Lung (tissue), 12 donors: Measurements from ENCODE around the gene OMG. TPM values are rescaled to one million over a fixed set of nuclear protein-coding genes. Genes with fewer than 3 reads are reported as not detected.

Experiments used
- ATAC-seq: fragments of 200-7000 bp; cut with Tn5 transposase; one replicate; pipeline ENCODE4 v1.9.1; 2020; ENCODE audit warnings: moderate number of reproducible peaks; ENCODE audit not compliant: insufficient read depth, low FRiP score
- DNase-seq, 3 donors: peaks; one replicate each; pipeline ENCODE4 v3.0.0-alpha.2; 2013 to 2017
- H3K27ac ChIP-seq, 2 donors: one replicate each; pipeline ENCODE4 v1.5.1; 2013; ENCODE audit warnings: mild to moderate bottlenecking in 2 of 2, moderate library complexity in 2 of 2, control low read depth in 1 of 2, inconsistent platforms in 1 of 2, low read depth in 1 of 2, low read length in 1 of 2
- H3K27me3 ChIP-seq, 3 donors: one replicate each; pipeline ENCODE4 v1.5.1; 2013; ENCODE audit warnings: low read length in 2 of 3; ENCODE audit not compliant: control insufficient read depth in 3 of 3, insufficient read depth in 3 of 3
- H3K36me3 ChIP-seq, 4 donors: one replicate each; pipeline ENCODE4 v1.5.1; 2013; ENCODE audit warnings: low read length in 4 of 4, mild to moderate bottlenecking in 1 of 4, moderate library complexity in 1 of 4; ENCODE audit not compliant: control insufficient read depth in 4 of 4, insufficient read depth in 4 of 4
- H3K4me1 ChIP-seq, 5 donors: one replicate each; pipeline ENCODE4 v1.5.1; 2013; ENCODE audit warnings: low read length in 5 of 5, mild to moderate bottlenecking in 2 of 5, moderate library complexity in 1 of 5; ENCODE audit not compliant: control insufficient read depth in 5 of 5, insufficient read depth in 5 of 5
- H3K4me3 ChIP-seq: one replicate; pipeline ENCODE4 v1.5.1; 2013; ENCODE audit warnings: mild to moderate bottlenecking, control low read depth, moderate library complexity
- H3K9ac ChIP-seq, 2 donors: one replicate each; pipeline ENCODE4 v1.5.1; 2013; ENCODE audit warnings: low read length in 2 of 2, control low read depth in 1 of 2; ENCODE audit not compliant: insufficient read depth in 1 of 2
- H3K9me3 ChIP-seq, 4 donors: one replicate each; pipeline ENCODE4 v1.5.1; 2013; ENCODE audit warnings: low read length in 3 of 4, mild to moderate bottlenecking in 1 of 4, moderate library complexity in 1 of 4; ENCODE audit not compliant: control insufficient read depth in 4 of 4, insufficient read depth in 3 of 4
- WGBS, 2 donors: extraction: QIAGEN DNeasy Blood & Tissue Kit; methylation state at CpG; one replicate each; pipeline ENCODE4 v1.1.7; 2013; 5-methylcytosine and 5-hydroxymethylcytosine counted together
- polyA plus RNA-seq, 2 donors: library from polyadenylated mRNA; stranded (reverse); fragments of 200-250 nt; gene quantifications; one replicate each; pipeline ENCODE4 v1.2.1, GENCODE V29; 2013
- total RNA-seq, 2 donors: library from RNA; depleted of rRNA in 1 of 2; stranded (reverse); fragments of >200 nt in 1 of 2; gene quantifications; one replicate each; pipeline ENCODE4 v1.2.1, GENCODE V29; 2014 to 2021
- TF ChIP-seq, protein P1 (sequence below): IDR thresholded peaks from 2 replicates; pipeline ENCODE4 v1.5.1; 2012; ENCODE audit warnings: mild to moderate bottlenecking; ENCODE audit errors: control extremely low read depth, extremely low read depth
- donor health status: control.
- donor health status: control.
- donor health status: Bipolar disorder and iron deficiency.
- donor health status: healthy.
- donor health status: DM: yes; HTN: yes; CAD: no.

OMG gene
- total and polyA plus RNA-seq, 4 donors = 16.5 to 41.6 (median 31.0) TPM

DNA sequence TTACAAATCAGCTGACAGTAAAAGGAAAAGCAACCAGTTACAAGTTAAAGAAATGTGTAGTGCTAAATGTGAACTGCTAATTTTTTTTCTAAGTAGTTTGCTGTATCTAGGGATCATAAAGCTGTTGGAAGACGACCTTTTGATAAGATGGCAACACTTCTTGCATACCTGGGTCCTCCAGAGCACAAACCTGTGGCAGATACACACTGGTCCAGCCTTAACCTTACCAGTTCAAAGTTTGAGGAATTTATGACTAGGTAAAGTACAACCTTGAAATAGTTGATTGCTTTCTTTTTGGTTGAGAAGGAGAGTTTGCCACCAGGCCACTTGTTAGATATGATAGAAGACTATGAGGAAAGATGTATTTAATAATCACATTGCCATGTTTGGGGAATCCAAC is 35.4 kb downstream of the OMG start:
- H3K9me3 ChIP-seq = no peaks in the 10 kb centered on the region
- no peak overlapping the region for H3K4me3 ChIP-seq
- H3K36me3 ChIP-seq = peaks cover 0 to 19% (median 11%) of the 10 kb centered on the region in 4 donors
- H3K27me3 ChIP-seq = no peaks in the 10 kb centered on the region
- H3K9ac ChIP-seq = no peak overlapping the region
- ATAC-seq (no peak), DNase-seq (no peak)
- 67 to 94% methylated on average over 1 of the region's 1 CpG for WGBS, 2 donors
- no peaks in the 10 kb centered on the region for H3K4me1 ChIP-seq
- TF ChIP-seq, protein P1, sequence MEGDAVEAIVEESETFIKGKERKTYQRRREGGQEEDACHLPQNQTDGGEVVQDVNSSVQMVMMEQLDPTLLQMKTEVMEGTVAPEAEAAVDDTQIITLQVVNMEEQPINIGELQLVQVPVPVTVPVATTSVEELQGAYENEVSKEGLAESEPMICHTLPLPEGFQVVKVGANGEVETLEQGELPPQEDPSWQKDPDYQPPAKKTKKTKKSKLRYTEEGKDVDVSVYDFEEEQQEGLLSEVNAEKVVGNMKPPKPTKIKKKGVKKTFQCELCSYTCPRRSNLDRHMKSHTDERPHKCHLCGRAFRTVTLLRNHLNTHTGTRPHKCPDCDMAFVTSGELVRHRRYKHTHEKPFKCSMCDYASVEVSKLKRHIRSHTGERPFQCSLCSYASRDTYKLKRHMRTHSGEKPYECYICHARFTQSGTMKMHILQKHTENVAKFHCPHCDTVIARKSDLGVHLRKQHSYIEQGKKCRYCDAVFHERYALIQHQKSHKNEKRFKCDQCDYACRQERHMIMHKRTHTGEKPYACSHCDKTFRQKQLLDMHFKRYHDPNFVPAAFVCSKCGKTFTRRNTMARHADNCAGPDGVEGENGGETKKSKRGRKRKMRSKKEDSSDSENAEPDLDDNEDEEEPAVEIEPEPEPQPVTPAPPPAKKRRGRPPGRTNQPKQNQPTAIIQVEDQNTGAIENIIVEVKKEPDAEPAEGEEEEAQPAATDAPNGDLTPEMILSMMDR = no peak
- no peak overlapping the region for H3K27ac ChIP-seq

DNA sequence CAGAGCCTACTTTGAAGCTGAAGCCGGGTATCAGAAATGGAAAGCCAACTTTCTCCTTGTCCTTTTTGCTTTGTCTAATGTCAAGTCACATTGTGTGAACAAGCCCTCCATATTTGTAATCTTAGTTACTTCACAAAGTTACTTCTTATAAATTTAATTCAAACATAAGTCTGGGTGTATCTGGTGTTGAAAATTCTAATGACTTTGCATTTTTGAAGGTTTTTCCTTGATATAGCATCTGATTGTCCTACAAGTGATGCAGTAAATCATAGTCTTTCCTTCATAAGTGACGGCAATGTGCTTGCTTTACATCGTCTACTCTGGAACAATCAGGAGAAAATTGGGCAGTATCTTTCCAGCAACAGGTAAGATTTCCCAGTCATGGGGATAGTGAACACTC is 36.9 kb downstream of the OMG start:
- Histone ChIP-seq H3K4me3 (no peak overlapping the region), H3K9me3 (no peaks in the 10 kb centered on the region), H3K9ac (no peak overlapping the region), H3K36me3 (peaks cover 0 to 13% (median 4%) of the 10 kb centered on the region in 4 donors), H3K27ac (no peak overlapping the region), H3K27me3 (no peaks in the 10 kb centered on the region), H3K4me1 (no peaks in the 10 kb centered on the region)
- ATAC-seq (no peak), DNase-seq (no peak)
- 89 to 97% methylated on average over 3 of the region's 3 CpGs for WGBS, 2 donors
- TF ChIP-seq, protein P1 = no peak

DNA sequence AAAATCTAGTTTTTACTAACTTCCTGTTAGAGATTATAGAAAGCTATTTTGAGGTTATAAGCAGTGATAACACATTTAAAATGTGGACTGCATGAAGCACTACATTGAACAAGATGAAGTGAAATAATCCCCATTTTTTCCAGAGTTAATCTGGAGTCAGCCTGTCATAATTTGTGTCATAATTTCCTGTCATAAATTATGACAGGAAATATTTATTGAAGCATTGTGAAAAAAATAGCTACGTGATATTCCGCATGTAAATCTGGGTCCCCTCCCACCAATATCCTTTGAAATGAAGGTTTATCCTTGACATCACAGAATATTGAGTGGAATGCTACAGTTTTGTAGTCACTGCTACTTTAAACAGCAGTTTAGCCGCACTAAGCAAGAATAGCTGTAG is 40.1 kb downstream of the OMG start:
- 43 to 61% methylated on average over 3 of the region's 3 CpGs for WGBS, 2 donors
- Histone ChIP-seq H3K9ac (no peak overlapping the region), H3K36me3 (peaks cover 0 to 12% (median 1%) of the 10 kb centered on the region in 4 donors), H3K4me1 (no peaks in the 10 kb centered on the region), H3K4me3 (no peak overlapping the region), H3K27me3 (no peaks in the 10 kb centered on the region), H3K9me3 (no peaks in the 10 kb centered on the region), H3K27ac (no peak overlapping the region)
- TF ChIP-seq, protein P1 = no peak
- DNase-seq (peak in 1 of 3 donors; percentile 6), ATAC-seq (no peak)

DNA sequence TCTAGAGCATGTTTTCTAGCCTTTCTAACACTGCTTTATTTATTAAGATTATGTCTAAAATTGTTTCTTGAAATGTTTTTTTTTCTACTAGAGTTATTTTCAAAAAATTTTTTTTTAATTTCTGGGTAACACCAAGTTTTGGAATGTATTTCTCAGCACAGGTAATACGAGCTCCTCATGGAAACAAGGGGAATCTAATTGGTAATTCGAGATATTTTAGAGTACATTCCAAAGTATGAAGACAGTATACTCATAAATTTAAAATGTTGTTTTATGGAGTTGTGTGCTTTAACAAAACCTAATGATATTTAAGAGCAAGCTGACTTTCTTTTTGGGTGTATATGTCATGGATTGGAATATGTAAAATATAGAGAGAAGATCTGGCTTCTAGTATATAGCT is 42.4 kb downstream of the OMG start:
- no peaks in the 10 kb centered on the region for H3K27me3 ChIP-seq
- 93 to 95% methylated on average over 2 of the region's 2 CpGs for WGBS, 2 donors
- no peak overlapping the region for H3K4me3 ChIP-seq
- no peaks in the 10 kb centered on the region for H3K9me3 ChIP-seq
- peaks cover 0 to 8% (median 0%) of the 10 kb centered on the region in 4 donors for H3K36me3 ChIP-seq
- H3K9ac ChIP-seq = no peak overlapping the region
- no peak overlapping the region for H3K27ac ChIP-seq
- TF ChIP-seq, protein P1 = no peak
- ATAC-seq = no peak
- no peaks in the 10 kb centered on the region for H3K4me1 ChIP-seq
- DNase-seq = no peak
